Right lobe of liver (tissue), 6 donors: ENCODE data around the gene ITPR3. TPM values are rescaled to one million over a fixed set of nuclear protein-coding genes. Genes with fewer than 3 reads are reported as not detected.

ENCODE experiments used
- ATAC-seq, 4 donors: fragments of 200-7000 bp; cut with Tn5 transposase; one replicate each; pipeline ENCODE4 v1.9.1; 2020; ENCODE audit warnings: mild to moderate bottlenecking in 4 of 4, moderate library complexity in 4 of 4
- DNase-seq, 3 donors: peaks; one replicate each; pipeline ENCODE4 v3.0.0-alpha.2; 2020
- H3K27ac ChIP-seq, 3 donors: fragments of 200-600 bp; one replicate each; pipeline ENCODE4 v1.8.0; 2022
- H3K27me3 ChIP-seq, 2 donors: fragments of 200-600 bp; one replicate each; pipeline ENCODE4 v1.8.0; 2022
- H3K36me3 ChIP-seq, 4 donors: fragments of 200-600 bp; sonication (generic) in 1 of 4; one replicate each; pipeline versions ENCODE4 v1.5.1 to v1.8.0; 2017 to 2022; ENCODE audit warnings: control low read depth in 1 of 4
- H3K4me1 ChIP-seq, 4 donors: fragments of 200-600 bp; sonication (generic) in 1 of 4; one replicate each; pipeline versions ENCODE4 v1.5.1 to v1.8.0; 2017 to 2022; ENCODE audit warnings: control low read depth in 1 of 4
- H3K4me3 ChIP-seq, 3 donors: fragments of 200-600 bp; one replicate each; pipeline ENCODE4 v1.8.0; 2022
- H3K9me3 ChIP-seq, 4 donors: fragments of 200-600 bp; sonication (generic) in 1 of 4; one replicate each; pipeline versions ENCODE4 v1.5.1 to v1.8.0; 2017 to 2022; ENCODE audit warnings: control low read depth in 1 of 4
- POLR2A ChIP-seq: fragments of 450-650 bp; IDR thresholded peaks from one replicate; pipeline ENCODE4 v1.6.1; 2017; ENCODE audit warnings: antibody characterized with exemption, mild to moderate bottlenecking
- WGBS: methylation state at CpG from one replicate; pipeline ENCODE4 v1.1.6; 2018; ENCODE audit warnings: low coverage, low lambda C conversion rate; ENCODE audit not compliant: insufficient coverage; ENCODE audit errors: missing lambda C conversion rate; 5-methylcytosine and 5-hydroxymethylcytosine counted together
- intact Hi-C, 2 donors: fragments of 100-400 bp; cut with DNase I; formaldehyde crosslinking; loops; one replicate each; pipeline versions ENCODE4 v1.11.2 to v1.14.1; 2022
- total RNA-seq, 6 experiments: library from RNA; depleted of rRNA in 2 of 6; stranded (reverse); fragments of >200 nt in 2 of 6; fragmentation: NEBNext Ultra II Directional in 3 of 6; extraction: Animal tissue kit (Norgen Biotek cat#: 25700) in 3 of 6; gene quantifications; one replicate each; pipeline versions ENCODE4 v1.1.0 to v1.2.4, GENCODE V29; 2016 to 2023
- TF ChIP-seq, protein P1 (sequence below), 4 donors: fragments of 200-600 bp in 3 of 4; fragments of 450-650 bp in 1 of 4; IDR thresholded peaks; one replicate each; pipeline versions ENCODE4 v1.5.1 to v1.8.0; 2016 to 2022; ENCODE audit warnings: antibody characterized with exemption in 4 of 4, mild to moderate bottlenecking in 2 of 4
- donor health status: DM: no; HTN: yes; CAD: no.
- donor health status: DM: no; HTN: no; CAD: no.
- donor health status: DM: no; HTN: no; CAD: no.
- donor health status: DM: no; HTN: yes; CAD: no.
- donor health status: DM: no; HTN: yes; CAD: no.

ITPR3 gene
- total RNA-seq, 6 experiments from 2014 or later, result 0.79 to 3.5 (median 1.6) TPM

DNA sequence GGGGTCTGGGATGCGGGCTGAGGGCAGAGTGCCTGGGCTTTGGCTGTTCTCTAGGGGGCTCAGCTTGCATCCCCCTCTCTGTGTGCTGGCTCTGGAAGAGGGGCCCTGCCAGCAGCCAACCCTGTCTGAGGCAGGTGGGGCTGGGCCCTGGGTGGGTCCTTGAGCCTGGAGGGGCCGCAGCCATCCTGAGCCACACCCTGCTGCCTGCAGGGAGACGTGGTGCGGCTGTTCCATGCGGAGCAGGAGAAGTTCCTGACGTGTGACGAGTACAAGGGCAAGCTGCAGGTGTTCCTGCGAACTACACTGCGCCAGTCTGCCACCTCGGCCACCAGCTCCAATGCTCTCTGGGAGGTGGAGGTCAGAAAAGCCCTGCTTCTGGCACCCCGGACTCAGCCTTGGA is 41.2 kb downstream of the ITPR3 start:
- H3K4me3 ChIP-seq, result no peak overlapping the region
- intact Hi-C loops, result no loop called here
- no peak for TF ChIP-seq POLR2A
- TF ChIP-seq, protein P1, sequence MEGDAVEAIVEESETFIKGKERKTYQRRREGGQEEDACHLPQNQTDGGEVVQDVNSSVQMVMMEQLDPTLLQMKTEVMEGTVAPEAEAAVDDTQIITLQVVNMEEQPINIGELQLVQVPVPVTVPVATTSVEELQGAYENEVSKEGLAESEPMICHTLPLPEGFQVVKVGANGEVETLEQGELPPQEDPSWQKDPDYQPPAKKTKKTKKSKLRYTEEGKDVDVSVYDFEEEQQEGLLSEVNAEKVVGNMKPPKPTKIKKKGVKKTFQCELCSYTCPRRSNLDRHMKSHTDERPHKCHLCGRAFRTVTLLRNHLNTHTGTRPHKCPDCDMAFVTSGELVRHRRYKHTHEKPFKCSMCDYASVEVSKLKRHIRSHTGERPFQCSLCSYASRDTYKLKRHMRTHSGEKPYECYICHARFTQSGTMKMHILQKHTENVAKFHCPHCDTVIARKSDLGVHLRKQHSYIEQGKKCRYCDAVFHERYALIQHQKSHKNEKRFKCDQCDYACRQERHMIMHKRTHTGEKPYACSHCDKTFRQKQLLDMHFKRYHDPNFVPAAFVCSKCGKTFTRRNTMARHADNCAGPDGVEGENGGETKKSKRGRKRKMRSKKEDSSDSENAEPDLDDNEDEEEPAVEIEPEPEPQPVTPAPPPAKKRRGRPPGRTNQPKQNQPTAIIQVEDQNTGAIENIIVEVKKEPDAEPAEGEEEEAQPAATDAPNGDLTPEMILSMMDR (IDR thresholded peaks at IDR 0.05), result no peak
- DNase-seq (no peak), ATAC-seq (no peak)
- H3K9me3 ChIP-seq, result no peaks in the 10 kb centered on the region
- no peak overlapping the region for H3K27ac ChIP-seq
- no CpG with 5 or more reads among the region's 11 CpGs for WGBS
- H3K27me3 ChIP-seq, result no peaks in the 10 kb centered on the region
- H3K4me1 ChIP-seq, result no peaks in the 10 kb centered on the region
- no peaks in the 10 kb centered on the region for H3K36me3 ChIP-seq

GRCh38 chr6:33663028-33663427 is 41.9 kb downstream of the ITPR3 start:
- Histone ChIP-seq H3K4me3 (no peak overlapping the region), H3K27ac (no peak overlapping the region), H3K27me3 (no peaks in the 10 kb centered on the region), H3K36me3 (no peaks in the 10 kb centered on the region), H3K4me1 (no peaks in the 10 kb centered on the region), H3K9me3 (no peaks in the 10 kb centered on the region)
- 52% methylated on average over 4 of the region's 5 CpGs for WGBS
- ATAC-seq, result no peak
- TF ChIP-seq POLR2A, result no peak
- TF ChIP-seq, protein P1 (IDR thresholded peaks at IDR 0.05), result no peak
- intact Hi-C loops, result no loop called here
- no peak for DNase-seq

DNA sequence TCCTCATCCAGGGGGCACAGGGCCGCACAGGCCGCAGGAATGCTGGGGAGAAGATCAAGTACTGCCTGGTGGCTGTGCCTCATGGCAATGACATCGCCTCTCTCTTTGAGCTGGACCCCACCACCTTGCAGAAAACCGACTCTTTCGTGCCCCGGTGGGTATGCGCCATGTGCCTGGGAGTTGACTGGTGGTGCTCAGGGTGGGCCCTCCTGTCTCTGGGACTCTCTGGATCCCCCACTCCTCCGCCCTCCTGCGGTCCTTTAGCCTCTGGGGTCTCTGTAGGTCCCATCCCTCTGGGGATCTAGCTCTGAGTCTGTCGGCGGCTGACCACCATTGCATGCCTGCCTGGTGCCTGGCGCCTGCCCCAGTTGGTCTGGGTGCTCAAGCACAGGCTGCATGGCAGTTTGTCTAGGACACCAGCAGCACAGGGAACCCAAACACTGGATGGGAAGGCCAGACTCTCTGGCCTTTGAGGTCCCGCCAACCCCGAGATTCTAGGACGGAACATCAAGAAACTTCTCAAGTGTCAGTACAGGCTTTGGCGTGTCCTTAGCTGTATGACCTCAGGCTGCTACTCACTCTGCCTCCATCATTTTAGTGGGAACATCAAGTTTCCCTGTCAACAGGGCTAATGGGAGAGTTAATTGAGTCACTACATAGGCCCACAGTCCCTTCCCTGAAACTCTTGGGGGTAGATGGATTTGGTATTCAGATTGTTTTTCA is 42.8 kb downstream of the ITPR3 start:
- DNase-seq (no peak), ATAC-seq (no peak)
- Histone ChIP-seq H3K4me1 (no peaks in the 10 kb centered on the region), H3K4me3 (no peak overlapping the region), H3K27ac (no peak overlapping the region), H3K36me3 (no peaks in the 10 kb centered on the region), H3K9me3 (no peaks in the 10 kb centered on the region), H3K27me3 (no peaks in the 10 kb centered on the region)
- TF ChIP-seq POLR2A, result no peak
- TF ChIP-seq, protein P1 (IDR thresholded peaks at IDR 0.05), result no peak
- WGBS, result no CpG with 5 or more reads among the region's 16 CpGs
- intact Hi-C loops, result no loop called here

DNA sequence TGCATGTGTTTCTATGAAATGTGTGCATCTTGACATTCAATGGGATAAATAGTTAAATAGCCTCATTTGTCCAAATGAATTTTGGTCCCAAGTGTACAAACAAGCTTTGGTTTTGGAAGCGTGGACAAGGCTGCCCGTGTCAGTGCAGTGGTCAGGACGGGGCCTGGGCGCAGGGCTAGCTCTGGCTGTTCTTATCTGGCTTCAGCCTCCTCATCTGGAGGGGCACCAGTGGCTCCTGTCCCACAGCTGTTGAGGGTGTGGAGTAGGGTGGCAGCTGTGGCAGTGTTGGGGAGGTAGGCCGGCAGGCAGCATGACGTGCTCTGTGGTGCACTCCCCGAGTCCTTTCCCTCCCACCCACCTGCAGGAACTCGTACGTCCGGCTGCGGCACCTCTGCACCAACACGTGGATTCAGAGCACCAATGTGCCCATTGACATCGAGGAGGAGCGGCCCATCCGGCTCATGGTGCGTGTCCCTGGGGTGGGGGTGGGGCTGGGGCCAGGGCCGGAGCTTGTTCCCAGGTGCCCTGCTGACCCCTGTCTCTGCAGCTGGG is 43.5 kb downstream of the ITPR3 start:
- intact Hi-C loops, result no loop called here
- H3K36me3 ChIP-seq, result no peaks in the 10 kb centered on the region
- TF ChIP-seq, protein P1 (IDR thresholded peaks at IDR 0.05), result no peak
- no peak for TF ChIP-seq POLR2A

More for the DNA sequence above, 43.5 kb downstream of the ITPR3 start:
- no peak overlapping the region for H3K27ac ChIP-seq
- no peaks in the 10 kb centered on the region for H3K4me1 ChIP-seq
- H3K9me3 ChIP-seq, result no peaks in the 10 kb centered on the region
- WGBS, result 50% methylated on average over 3 of the region's 17 CpGs
- H3K4me3 ChIP-seq, result no peak overlapping the region
- H3K27me3 ChIP-seq, result no peaks in the 10 kb centered on the region
- DNase-seq (no peak), ATAC-seq (no peak)
